Hematopoietic multipotent progenitor cell treated with erythropoietin and hydrocortisone succinate and interleukin-3 and kit ligand, for 6 days (in vitro differentiated cells): ENCODE measurements around the gene FST.

ENCODE experiments used
- DNase-seq: peaks from one replicate; pipeline ENCODE4 v3.0.0-alpha.2; 2015

FST gene, protein sequence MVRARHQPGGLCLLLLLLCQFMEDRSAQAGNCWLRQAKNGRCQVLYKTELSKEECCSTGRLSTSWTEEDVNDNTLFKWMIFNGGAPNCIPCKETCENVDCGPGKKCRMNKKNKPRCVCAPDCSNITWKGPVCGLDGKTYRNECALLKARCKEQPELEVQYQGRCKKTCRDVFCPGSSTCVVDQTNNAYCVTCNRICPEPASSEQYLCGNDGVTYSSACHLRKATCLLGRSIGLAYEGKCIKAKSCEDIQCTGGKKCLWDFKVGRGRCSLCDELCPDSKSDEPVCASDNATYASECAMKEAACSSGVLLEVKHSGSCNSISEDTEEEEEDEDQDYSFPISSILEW

DNA sequence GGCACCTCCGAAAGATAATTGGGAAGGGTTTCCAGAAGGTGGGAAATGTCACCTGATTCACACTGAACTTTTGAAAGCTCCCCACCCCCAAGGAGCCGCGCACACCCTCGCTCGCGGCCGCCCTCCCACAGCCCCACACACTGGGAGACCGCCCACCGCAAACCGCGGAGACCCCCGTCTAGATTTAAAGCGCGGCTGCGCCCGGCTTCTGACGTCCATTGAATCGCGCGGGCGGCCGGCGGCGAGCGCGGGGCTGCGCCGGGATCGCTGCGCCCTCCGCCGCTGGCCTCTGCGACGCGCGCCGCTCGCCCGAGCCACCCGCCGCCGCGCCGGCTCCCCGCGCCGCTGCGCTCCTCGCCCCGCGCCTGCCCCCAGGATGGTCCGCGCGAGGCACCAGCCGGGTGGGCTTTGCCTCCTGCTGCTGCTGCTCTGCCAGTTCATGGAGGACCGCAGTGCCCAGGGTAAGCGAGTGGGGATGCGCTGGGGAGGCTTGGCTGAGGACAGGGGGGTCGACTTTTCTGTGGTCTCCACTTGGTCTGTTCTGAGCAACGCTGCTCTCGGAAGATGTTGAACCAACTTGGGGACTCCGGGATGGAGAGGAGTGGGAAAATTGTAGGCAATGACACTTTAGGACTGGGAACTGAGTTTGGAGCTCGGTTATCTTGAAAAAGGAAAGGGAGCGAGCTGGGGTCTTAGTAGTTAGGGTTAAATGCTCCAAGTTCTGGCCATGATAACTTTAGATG, at the start of gene FST:
Gene FST, plus strand, starts transcription at position 214 of the 743 bp plus-strand sequence. Its CDS starts 163 bp downstream, at position 377.
- peak; percentile 39 for DNase-seq

DNA sequence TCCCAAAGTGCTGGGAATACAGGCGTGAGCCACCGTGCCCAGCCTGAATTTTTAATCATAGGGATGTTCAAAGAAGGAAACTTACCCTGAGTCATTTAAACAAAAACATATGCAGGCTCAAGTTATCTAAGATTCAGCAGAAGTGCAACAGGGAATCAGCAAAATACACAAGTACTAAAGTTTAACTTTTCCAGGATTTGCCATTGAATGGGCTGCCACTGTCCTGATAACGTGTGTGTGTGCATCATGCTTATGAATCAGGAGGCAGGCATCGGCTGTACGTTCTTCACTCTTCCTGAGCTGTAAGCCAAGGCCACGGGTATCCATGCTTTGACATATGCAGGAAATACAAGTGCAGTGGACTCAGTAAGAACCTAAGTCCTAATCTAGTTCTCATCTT, 48.8 kb upstream of the FST start:
- no peak for DNase-seq

DNA sequence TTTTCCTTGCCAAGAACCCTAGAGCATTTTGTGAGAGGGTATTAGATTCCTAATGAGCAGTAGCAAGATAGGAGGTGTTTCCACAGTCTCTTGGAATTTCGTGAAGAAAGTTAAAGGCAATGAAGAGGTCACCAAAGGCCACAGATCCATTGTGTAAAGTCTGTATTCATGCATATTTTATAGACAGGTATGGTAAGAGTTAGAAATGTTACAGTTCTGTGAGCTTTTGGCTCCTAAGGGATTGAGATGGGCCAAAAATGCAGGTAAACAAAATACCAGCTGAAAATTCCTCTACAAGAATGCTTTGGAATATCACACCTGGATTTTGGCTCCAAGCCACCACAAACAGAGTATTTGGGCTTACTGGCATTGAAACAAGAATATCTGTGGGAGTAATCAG, 47.4 kb upstream of the FST start:
- no peak for DNase-seq

DNA sequence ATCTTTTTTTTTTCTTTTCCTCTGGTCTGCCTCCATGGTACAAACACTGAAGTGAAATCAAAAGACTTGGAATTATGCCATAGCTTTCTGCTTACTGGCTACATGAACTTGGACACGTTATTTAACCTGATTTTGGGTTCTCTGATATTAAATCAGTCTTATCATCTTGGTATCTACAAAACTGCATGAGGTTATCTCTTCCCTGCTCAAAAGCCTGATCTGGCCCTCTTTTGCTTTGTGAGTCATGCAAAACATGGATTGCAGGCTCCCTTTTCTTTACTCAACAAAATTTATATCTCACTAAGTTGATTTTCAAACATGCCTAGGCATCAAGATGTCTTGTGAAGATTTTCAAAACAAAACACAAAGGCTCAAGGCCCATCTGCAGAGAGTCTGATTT, 45.9 kb upstream of the FST start:
- no peak for DNase-seq

DNA sequence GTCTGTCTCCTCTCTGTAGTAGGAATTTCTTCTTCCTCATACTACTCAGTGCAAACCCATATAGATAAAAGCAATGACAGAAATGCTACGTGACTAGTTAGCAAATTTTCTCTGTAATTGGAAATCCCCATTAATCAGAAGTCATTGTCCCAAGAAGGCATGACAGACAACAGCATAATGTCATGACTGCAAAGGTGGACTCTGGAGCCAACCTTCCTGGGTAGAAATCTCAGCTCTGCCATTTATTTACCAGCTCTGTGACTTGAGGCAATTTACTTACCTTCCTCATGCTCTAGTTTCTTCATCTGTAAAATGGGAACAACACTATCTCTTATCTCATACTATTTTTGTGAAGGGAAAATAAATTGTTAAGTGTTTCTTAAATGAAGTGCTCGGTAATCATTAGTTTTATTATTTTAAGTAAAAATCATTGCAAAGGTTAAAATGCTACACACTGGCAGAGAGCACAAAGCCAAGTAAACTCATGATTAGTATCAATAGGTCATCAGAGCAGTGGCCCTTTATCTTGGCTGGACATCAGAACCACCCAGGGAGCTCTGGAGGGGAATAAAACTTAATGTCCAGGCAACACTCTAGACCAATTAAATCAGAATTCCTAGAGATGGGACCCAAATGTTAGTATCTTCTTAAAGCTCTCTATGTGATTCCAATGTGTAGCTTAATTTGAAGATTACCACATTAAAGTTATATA, 43.8 kb upstream of the FST start:
- no peak for DNase-seq

DNA sequence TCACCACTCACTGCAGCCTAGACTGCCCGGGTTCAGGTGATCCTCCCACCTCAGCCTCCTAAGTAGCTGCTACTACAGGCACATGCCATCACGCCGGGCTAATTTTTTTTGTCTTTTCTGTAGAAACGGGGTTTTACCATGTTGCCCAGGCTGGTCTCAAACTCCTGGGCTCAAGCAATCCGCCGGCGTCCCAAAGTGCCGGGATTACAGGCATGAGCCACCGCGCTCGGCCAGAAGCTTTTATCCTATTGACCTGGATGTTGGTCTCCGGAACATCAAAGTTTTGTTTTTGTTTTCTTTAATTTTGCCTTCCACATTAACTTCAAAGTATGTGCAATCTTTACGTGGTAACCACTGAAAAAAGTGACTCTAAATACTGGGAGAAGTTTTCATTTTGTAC, 42.4 kb upstream of the FST start:
- no peak for DNase-seq

DNA sequence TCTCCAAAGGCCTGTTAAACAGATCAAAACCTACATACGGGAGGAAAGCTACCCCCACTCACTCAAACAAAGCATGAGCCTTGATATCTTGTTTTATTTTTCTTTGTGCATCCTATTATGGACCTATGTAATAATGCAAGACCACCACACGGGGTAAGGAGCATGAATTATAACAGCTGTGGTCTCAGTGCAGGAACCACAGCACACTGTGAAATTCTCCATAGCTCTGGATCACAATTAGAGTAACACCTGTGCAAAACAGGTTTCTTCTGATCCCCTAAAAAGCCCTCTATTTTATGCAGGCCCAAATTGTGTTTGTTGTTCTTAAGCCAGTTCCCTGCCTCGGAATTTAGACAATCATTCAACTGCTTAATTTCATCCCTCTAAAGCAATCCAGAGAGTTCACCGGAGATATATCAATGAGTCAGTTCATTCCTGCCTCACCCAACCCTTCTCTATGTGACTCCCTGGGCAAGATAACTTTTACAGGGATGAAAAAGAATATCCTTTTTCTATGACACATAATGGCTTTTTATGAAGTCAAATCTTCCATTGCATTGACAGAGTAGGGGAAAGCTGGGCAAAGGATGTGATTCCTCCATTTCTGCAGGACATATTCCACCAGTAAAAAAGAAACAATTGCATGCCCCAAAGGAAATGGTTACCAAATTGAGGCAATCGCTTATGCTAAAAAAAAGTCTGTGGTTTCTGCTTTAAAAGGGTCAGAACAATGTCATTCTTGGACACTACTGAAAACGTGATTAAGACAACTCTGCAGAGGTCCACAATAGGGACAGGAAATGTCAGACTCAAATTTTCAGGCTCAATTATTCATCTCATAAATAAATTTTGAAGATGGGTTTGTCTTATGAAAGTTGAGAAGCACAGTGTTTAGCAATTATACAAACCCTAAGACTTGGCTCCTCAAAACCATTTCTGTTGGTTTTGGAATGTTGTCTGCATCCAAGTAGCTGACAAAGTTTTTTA, 41.6 kb upstream of the FST start:
- DNase-seq, result no peak

DNA sequence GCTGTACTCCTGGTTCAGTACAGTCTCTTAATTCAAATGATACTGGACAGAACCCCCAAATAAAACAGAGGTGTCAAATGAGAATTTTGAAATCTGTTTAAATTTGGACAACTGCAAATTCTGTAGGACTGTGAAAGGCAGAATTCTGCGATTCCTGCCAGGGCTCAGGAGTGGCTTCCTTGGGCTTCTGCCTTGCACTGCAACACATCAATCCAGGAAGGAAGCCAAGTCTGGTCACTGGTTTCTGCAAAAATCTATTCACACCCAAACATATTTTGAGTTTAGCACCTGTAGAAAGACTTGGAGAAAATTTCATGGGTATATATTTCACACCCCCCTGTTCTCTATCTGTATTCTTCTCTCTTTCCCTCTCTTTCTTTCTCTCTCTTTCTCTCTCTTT, 37.5 kb upstream of the FST start:
- no peak for DNase-seq

DNA sequence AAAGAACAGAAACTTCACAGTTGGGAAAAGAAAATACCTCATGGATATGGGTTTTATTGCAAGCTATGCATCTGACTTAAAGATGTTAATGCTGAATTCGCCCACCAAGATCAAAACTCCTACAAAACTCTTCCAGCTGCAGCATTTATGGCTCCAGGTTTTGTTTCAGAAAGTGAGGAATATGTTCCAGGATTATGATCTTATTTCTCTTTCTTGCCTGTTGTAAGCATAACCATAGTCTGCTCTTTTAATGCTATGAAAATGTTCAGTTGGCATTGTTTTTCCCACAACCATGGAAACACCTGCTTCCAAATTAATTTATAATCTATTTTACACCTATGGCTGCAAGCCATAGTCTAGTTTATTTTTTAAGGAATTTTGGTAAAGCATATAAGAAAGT, 34.9 kb upstream of the FST start:
- DNase-seq, result no peak

DNA sequence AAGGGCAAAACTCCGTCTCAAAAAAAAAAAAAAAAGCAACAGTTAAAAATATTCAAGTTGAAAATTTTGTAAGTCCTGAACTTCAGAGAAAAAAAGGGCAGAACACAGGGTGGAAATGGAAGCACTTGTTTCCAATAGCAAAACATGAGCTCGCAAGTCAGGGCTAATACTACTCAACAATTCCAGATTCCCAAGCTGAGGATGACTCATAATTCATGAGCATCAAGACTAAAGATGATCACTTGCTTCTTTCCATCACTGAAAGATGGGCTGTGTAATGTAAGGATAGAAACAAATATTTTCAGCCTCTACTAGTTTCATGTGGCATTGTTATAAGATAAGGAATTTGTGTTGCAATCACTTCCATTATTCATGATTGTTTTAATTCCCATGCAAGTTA, 33.5 kb upstream of the FST start:
- no peak for DNase-seq

DNA sequence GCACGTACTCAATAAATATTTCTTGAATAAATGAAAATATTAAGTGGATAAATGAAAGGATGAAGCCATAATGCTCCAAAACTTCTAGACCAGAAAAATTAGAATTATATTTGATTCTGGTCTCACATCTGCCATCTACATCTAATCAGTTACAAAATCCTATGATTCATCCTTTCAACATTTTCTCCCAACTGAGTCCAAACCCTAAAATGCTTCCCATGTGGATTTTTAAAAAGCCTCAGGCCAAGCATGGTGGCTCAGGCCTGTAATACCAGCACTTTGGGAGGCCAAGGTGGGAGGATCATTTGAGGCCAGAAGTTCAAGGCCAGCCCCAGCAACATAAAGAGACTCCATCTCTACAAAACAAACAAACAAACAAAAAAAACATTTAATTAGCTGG, 31.6 kb upstream of the FST start:
- no peak for DNase-seq

DNA sequence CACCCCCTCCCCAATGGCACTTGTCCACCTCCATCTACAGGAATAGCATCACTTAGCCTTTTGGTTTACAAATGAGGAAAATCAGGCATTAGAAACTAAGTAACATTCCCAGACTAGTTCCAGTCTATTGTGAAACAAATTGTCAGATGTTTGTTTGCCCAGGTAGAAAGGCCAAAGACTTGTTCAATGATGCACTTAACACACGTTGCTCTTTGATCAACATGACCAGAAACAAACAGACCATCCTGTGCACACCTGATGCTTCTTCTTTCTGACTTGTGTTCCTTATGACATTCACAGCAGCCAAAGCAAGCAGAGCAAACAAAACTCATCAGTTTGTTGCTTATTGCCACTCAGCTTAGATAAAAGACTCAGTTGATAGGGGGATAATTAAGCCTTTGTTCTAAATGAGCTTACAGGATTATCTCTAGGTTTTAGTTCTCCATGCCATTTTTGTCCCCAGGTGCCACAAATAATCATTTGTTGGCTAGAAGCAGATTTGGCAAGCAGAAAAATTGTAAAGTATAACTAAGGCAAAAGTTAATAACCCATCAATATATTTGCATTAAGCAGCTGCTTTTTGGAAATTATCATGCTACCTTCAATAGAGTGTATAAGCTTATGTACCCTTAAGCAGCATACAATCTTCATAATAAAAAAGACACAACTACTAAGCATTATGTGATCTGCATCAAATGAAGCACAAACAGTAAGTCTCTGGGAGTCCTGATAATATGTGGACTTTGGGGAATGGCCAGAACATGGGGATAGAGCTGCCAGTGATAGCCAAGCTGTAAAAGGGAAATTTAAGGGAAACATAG, 26.3 kb upstream of the FST start:
- no peak for DNase-seq

DNA sequence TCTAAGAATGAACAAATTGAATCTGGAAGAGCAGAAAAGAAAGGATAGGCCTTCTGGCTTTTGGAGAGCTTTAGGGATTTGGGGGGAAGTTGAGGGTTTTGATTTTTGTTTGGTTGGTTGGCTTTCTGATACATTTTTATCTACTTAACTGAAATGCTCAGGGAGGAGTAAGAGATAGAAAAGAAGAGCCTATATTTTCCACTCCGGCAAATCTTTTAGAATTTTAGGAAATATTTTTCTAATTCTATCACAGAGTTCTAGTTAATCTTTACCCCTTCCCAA, 25.8 kb upstream of the FST start:
- DNase-seq, result no peak

DNA sequence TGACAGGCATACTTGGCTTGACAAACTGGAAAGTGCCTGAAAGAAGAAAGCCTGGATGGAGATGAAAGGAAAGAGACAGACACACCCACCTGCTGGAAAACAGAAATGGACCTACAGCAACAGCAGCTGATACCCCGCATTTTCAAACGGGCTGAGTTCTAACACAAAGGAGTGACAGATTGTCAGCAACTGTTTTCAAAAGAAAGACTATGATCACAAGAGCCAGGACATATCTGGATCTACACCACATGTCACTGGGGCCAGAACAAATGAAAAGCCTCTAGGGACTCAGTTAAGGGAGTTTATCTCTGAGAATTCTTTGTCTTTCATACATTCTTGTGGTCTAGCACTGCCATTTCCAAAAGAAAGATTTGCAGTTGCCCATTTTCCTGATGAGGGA, 24.1 kb upstream of the FST start:
- no peak for DNase-seq

DNA sequence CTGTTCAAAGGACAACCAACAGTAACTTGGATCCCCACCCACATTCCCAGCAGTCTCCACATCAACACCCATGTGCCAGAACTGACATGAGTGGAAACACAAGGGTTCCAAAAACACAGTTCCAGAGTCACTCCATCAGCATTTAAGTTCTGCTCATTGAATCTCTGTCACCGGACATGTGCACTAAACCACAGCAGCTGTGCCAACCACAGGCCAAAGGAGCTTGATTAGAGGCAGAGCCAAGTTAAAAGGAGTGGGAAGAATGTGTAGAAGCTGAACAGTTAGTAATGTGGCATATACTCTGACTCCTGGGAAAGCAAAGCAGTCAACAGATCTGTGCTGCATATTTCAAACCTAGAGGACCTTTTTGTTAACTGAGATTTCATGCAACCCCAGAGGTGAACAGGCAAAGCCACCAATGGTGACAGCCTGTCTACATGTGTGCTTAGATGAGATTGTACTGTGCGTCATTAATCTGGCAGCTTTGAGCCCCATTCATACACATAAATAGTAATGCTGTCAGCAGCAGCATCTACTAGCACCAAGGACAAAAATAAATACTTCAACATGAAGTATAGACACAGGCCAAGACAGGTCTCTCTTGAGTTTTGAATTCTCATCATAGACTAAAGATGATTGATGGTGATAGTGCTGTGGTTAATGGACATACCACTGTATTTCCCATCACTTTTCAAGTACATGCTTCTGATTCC, 16.4 kb upstream of the FST start:
- DNase-seq, result peak; percentile 40

DNA sequence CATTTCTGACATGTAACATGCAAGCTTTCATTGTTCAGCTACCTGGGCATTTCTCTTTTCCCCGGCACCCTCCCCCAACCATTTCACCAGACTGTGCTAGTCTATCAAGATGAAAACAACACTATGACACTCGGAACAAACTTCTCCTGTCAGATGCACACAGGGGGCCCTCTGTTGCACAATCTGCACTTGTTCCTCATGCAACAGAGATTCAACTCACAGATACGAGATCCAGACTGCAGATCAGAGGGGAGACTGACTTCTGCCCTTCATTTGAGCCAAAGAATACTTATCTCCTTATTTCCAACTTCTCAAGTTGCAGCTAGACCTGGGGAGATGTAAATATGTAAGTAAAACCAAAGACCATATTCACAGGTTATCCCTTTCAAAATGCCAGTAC, 15.7 kb upstream of the FST start:
- peak; percentile 79 for DNase-seq

DNA sequence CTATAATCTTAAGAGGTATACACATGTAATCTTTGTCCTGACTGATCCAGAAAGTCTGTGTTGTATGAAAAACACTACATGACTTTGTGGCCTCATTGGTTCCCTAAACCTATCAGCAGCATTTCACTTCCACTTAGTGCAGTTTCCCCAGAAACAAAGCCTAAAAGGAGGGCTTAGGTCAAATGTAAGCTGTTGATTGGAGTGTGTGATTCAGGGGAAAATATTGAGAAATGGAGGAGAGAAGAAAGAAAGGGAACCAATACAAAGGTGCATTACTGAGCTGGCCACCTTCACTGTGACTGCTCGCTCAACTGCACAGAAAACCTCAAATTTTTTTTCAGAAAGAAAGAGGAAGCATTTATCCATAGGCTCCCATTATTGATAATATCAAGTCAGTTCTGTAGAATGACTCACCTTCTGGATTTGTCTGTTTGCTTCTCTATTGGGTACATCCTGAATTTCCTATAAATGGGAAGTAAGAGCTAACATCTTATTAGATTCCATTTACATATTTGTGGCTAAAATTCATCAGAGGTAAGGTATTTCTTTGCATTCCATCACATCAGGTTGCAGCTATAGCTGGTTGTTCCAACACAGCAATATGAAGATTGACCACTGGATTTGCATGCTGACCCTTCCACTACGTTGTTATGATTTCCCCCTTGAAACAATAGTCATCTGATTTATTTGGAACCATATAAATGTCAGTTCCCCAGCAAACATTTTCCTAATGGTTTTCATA, 10.3 kb upstream of the FST start:
- DNase-seq, result no peak

DNA sequence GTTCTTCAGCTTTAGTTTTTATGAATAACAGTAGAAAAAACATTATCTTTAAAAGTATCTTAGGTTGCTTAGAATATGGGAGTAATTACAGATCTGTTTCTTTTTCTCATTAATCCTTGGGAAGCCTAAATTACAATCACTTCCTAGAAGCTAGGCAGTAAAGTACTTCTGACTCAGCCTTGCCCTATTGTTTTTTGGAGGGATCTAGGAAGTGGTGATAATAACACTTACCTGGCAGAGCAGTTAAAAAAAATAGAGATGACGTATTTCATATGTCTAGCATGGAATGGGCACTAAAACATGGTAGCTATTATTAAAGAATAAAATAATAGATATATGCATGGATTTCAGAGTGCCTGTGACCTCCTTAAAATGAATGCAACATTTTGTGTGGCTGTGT, 8.2 kb upstream of the FST start:
- no peak for DNase-seq

DNA sequence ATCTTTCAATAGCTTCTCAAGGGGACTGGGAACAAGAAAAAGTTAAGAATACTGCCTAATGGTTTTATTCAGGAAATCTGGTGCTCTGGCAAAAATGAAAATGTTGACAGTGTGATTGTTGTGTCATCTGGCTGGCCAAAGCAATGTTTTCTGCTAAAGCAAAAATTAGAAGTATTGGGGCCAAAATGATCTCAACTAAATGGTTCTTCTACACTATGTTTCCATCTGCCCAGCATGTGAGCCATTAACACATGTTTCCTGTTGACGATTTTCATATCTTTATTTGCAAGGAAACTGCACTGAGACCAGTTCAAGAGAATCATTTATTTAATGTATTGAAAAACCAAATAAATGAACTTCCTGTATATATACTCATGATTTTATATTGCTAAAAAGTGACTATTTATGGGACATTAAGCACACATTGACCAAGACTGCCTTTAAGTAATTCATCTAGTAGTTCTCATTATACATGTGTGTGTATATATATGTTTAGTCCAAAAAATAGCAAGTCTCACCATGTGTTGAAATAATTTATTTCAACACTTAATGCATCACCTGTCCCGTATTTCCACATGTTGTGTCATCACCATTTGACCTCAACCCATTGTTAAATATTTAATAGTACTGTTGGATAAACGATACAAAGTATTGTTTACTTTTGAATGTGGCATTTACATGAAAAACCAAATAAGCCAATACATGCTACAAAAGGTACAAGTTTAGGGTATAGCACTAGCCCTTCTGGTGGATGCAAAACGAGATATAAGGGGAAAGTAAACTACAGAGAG, 7.5 kb upstream of the FST start:
- DNase-seq, result no peak

DNA sequence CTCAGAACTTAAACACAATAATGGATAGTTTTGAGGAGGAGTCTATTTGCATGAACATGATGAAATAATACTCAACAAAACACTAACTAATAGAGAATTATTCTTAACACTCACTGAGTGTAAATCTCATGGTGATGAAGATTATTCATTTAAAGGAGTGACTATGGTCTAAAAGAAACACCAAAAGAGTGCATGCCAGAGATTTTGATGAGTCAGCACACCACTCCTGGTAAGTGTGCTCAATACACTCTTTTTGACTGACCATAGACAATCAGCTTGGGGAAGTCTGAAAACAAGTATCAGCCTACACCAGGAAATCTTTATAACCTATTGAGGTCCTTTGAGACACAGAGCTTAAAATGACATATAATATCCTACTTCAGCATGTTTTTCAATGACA, 6.8 kb upstream of the FST start:
- DNase-seq, result no peak
